Body of pancreas (tissue), 4 donors: ENCODE results near the gene CRYBA2. TPM values are rescaled to one million over a fixed set of nuclear protein-coding genes. Genes with fewer than 3 reads are reported as not detected.

Experiments
- ATAC-seq: fragments of 150-250 bp; one replicate; pipeline ENCODE4 v1.9.1; 2016
- DNase-seq, 4 donors: peaks; one replicate each; pipeline ENCODE4 v3.0.0-alpha.2; 2019
- H3K27ac ChIP-seq, 4 donors: fragments of 200-600 bp; sonication (generic); 1 replicate in 3 of 4; 2 replicates in 1 of 4; pipeline versions ENCODE4 v1.5.1 to v1.6.1; 2016 to 2019; ENCODE audit warnings: mild to moderate bottlenecking in 1 of 4, mixed read lengths in 1 of 4, moderate library complexity in 1 of 4
- H3K27me3 ChIP-seq, 2 donors: fragments of 200-600 bp; sonication (generic); one replicate each; pipeline ENCODE4 v1.6.0; 2016; ENCODE audit warnings: mild to moderate bottlenecking in 1 of 2
- H3K36me3 ChIP-seq, 2 donors: fragments of 200-600 bp; sonication (generic); replicated peaks in 1 of 2; 2 replicates each; pipeline ENCODE4 v1.5.1; 2016; ENCODE audit warnings: low read depth in 2 of 2; ENCODE audit not compliant: insufficient read depth in 1 of 2
- H3K4me1 ChIP-seq: fragments of 200-600 bp; sonication (generic); one replicate; pipeline ENCODE4 v1.6.0; 2016
- H3K4me3 ChIP-seq, 2 donors: fragments of 200-600 bp; sonication (generic); 1 replicate in 1 of 2; 2 replicates in 1 of 2; pipeline ENCODE4 v1.5.1; 2016 to 2019
- H3K9me3 ChIP-seq, 3 donors: fragments of 200-600 bp; sonication (generic); 1 replicate in 2 of 3; 2 replicates in 1 of 3; pipeline ENCODE4 v1.5.1; 2016
- POLR2A ChIP-seq, 3 donors: fragments of 450-650 bp; IDR thresholded peaks; one replicate each; pipeline ENCODE4 v1.6.1; 2016; ENCODE audit warnings: antibody characterized with exemption in 3 of 3, mild to moderate bottlenecking in 2 of 3
- WGBS, 2 donors: methylation state at CpG; one replicate each; pipeline ENCODE4 v1.1.5; 2017; 5-methylcytosine and 5-hydroxymethylcytosine counted together
- intact Hi-C: fragments of 100-400 bp; cut with DNase I; formaldehyde crosslinking; loops from one replicate; pipeline ENCODE4 v1.15.1; 2023
- total RNA-seq, 2 donors: library from RNA; depleted of rRNA; stranded (reverse); fragments of >200 nt; gene quantifications; one replicate each; pipeline ENCODE4 v1.1.0, GENCODE V29; 2016
- TF ChIP-seq, protein P1 (sequence below), 7 experiments: fragments of 450-650 bp in 4 of 7; fragments of 200-600 bp in 3 of 7; sonication (generic) in 3 of 7; IDR thresholded peaks; one replicate each; pipeline ENCODE4 v1.5.1; 2016 to 2019; ENCODE audit warnings: antibody characterized with exemption in 7 of 7

Gene CRYBA2
- total RNA-seq, 2 donors from 2014 or later: 23.1 to 26.4 TPM

DNA sequence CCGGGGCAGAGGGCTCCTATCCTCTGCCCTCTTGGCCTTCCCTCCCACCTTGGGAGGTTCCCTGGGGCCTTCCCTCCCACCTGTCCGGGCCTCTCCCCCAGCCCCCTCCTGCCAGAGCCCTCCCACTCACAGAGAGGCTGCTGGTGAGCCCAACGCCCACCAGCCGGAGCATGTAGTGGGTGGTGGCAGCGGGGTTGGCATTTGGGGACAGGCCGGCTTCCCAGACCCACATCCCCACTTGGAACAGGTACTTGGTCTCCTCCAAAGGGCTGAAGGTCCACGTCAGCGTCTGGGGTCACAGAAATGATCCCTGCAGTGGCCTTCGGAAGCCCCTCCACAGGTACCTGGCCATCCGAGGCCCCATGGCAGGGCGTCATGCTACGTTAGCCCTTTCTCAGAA lies 28.8 kb upstream of the CRYBA2 start:
- 71 to 80% methylated on average over 6 to 12 of the region's 12 CpGs for WGBS, 2 donors
- TF ChIP-seq, protein P1, sequence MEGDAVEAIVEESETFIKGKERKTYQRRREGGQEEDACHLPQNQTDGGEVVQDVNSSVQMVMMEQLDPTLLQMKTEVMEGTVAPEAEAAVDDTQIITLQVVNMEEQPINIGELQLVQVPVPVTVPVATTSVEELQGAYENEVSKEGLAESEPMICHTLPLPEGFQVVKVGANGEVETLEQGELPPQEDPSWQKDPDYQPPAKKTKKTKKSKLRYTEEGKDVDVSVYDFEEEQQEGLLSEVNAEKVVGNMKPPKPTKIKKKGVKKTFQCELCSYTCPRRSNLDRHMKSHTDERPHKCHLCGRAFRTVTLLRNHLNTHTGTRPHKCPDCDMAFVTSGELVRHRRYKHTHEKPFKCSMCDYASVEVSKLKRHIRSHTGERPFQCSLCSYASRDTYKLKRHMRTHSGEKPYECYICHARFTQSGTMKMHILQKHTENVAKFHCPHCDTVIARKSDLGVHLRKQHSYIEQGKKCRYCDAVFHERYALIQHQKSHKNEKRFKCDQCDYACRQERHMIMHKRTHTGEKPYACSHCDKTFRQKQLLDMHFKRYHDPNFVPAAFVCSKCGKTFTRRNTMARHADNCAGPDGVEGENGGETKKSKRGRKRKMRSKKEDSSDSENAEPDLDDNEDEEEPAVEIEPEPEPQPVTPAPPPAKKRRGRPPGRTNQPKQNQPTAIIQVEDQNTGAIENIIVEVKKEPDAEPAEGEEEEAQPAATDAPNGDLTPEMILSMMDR (IDR thresholded peaks at IDR 0.05): no peak
- TF ChIP-seq POLR2A (IDR thresholded peaks at IDR 0.05): no peak
- Histone ChIP-seq H3K36me3 (no peaks in the 10 kb centered on the region), H3K9me3 (no peaks in the 10 kb centered on the region), H3K4me1 (no peaks in the 10 kb centered on the region), H3K27me3 (no peaks in the 10 kb centered on the region), H3K4me3 (no peak overlapping the region), H3K27ac (no peak overlapping the region)
- DNase-seq (no peak), ATAC-seq (no peak)
- intact Hi-C loops: no loop called here

DNA sequence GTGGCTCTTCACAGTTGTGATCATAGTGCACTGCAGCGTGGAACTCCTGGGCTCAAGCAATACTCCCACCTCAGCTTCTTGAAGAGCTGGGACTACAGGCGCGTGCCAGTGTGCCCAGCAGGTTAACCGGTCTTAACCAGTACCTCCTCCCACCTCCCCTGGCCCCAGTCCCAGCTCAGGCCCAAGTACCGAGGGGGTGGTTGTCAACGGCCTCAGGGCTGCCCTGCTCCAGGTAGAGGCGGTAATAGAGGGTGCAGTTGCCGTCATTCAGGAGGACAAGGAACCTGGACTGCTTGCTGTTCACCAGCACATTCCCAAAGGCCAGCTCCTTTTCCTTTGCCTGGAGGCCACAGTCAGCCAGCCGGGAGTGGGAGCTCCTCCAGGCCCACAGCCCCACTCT lies 28.4 kb upstream of the CRYBA2 start:
- Histone ChIP-seq H3K4me3 (no peak overlapping the region), H3K9me3 (no peaks in the 10 kb centered on the region), H3K36me3 (no peaks in the 10 kb centered on the region), H3K27ac (no peak overlapping the region), H3K4me1 (no peaks in the 10 kb centered on the region), H3K27me3 (no peaks in the 10 kb centered on the region)
- no peak for TF ChIP-seq POLR2A (IDR thresholded peaks at IDR 0.05)
- TF ChIP-seq, protein P1 (IDR thresholded peaks at IDR 0.05): no peak
- DNase-seq: no peak
- ATAC-seq: no peak
- WGBS, 2 donors: 59 to 76% methylated on average over 6 to 9 of the region's 9 CpGs
- intact Hi-C loops: no loop called here

DNA sequence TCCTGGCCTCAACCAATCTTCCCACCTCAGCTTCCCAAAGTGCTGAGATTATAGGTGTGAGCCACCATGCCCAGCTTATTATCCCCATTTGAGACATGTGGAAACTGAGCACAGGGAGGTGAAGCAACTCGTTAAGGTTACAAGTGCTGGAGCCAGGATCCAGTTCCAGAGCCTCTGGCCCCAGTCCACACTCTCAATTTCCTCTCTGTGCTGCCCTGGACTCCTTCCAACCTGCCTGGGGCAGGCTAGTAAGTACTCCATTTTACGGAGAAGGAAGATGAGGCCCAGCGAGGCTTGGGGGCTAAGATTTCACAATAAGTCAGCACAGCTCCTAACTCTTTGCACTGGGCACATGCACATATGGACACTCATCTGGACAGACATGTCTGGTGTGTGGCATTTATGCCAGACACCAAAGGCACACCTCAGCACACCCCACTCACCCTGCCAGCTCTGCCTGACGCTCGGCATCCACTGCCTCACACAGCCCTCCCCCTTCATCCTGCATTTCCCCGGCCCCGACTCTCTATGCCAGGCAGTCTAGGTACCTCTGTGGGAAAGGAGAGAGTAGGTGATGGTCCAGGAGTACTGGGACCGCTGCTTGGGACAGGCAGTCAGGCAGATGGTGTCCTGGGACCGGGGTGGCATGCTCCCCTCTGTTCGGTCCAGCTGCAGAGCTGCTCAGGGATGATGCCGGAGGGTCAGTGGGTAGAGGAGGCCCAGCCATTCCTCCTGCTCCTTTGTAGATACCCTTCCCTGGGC lies 27.6 kb upstream of the CRYBA2 start:
- Histone ChIP-seq H3K27me3 (no peaks in the 10 kb centered on the region), H3K27ac (no peak overlapping the region), H3K36me3 (no peaks in the 10 kb centered on the region), H3K4me3 (no peak overlapping the region), H3K4me1 (no peaks in the 10 kb centered on the region), H3K9me3 (no peaks in the 10 kb centered on the region)
- DNase-seq: no peak
- 78 to 82% methylated on average over 9 to 11 of the region's 11 CpGs for WGBS, 2 donors
- intact Hi-C loops: no loop called here
- TF ChIP-seq POLR2A (IDR thresholded peaks at IDR 0.05): no peak
- TF ChIP-seq, protein P1 (IDR thresholded peaks at IDR 0.05): no peak
- ATAC-seq: no peak

DNA sequence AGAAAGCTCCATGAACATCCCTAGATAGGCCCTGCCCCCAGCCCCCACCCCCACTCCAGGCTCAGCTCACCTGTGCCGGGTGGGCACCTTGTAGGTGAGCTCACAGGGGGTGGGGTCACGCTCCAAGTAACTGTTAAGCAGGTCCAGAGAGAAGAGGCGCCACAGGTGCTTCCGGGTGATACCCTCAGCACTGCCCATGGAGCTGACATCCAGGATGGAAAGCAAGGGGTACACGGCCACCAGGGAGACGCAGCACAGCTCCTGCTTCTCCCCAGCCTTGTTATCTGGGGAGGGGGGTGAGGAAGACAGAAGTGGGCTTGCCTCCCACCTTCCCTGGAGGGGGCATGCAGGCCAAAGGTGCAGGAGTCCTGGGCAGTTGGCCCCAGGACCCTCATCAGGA lies 26.2 kb upstream of the CRYBA2 start:
- DNase-seq: no peak
- Histone ChIP-seq H3K9me3 (no peaks in the 10 kb centered on the region), H3K4me1 (no peaks in the 10 kb centered on the region), H3K27me3 (no peaks in the 10 kb centered on the region), H3K36me3 (no peaks in the 10 kb centered on the region), H3K27ac (no peak overlapping the region), H3K4me3 (no peak overlapping the region)
- TF ChIP-seq, protein P1 (IDR thresholded peaks at IDR 0.05): no peak
- no peak for TF ChIP-seq POLR2A (IDR thresholded peaks at IDR 0.05)
- intact Hi-C loops: no loop called here
- WGBS, 2 donors: 46 to 58% methylated on average over 2 to 6 of the region's 6 CpGs
- no peak for ATAC-seq

DNA sequence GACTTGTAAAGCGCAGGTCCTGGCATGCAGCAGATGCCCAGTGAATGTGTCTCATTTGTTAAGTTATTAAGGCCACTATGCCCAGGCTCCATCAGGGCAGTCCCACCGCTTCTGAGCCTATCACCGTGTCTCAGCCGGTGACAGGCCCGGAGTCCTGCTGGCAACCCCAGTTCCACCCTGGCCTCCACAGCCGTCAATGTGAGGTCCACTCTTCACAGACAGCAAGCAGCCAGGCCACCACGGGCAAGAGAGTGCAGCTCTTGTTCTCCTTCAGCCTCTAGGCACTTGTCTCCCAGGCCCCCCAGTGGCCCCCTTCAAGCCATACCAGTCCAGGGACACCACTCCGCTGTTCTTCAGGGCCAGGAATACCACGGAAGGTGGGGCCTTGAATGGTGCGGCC lies 25.5 kb upstream of the CRYBA2 start:
- H3K9me3 ChIP-seq: no peaks in the 10 kb centered on the region
- no peak overlapping the region for H3K27ac ChIP-seq
- ATAC-seq: no peak
- intact Hi-C loops: no loop called here
- TF ChIP-seq, protein P1 (IDR thresholded peaks at IDR 0.05): no peak
- no peak for TF ChIP-seq POLR2A (IDR thresholded peaks at IDR 0.05)
- no peak overlapping the region for H3K4me3 ChIP-seq
- DNase-seq: no peak
- 71 to 89% methylated on average over 7 to 10 of the region's 10 CpGs for WGBS, 2 donors
- no peaks in the 10 kb centered on the region for H3K27me3 ChIP-seq
- no peaks in the 10 kb centered on the region for H3K36me3 ChIP-seq
- no peaks in the 10 kb centered on the region for H3K4me1 ChIP-seq
